WTC11 (cell line): ENCODE measurements around the gene CPT1B. TPM values are rescaled to one million over a fixed set of nuclear protein-coding genes. Genes with fewer than 3 reads are reported as not detected.

Experiments used
- ATAC-seq: fragments of 200-7000 bp; cut with Tn5 transposase; 2 replicates; pipeline ENCODE4 v1.10.0; 2021; ENCODE audit warnings: mild to moderate bottlenecking, moderate library complexity
- CTCF ChIA-PET: fragments of 300-600 bp; sonication (Branson Sonifier 250); formaldehyde crosslinking; loops from one replicate; lab custom pipeline; 2021; ENCODE audit warnings: antibody characterized with exemption; lab: Charles Lee
- POLR2A ChIA-PET: fragments of 350-600 bp; sonication (Branson Sonifier 250); formaldehyde crosslinking; loops from one replicate; lab custom pipeline; 2021; ENCODE audit warnings: antibody characterized with exemption; lab: Charles Lee
- DNase-seq: peaks from one replicate; pipeline ENCODE4 v3.0.0; 2021; ENCODE audit warnings: low spot score
- H3K27ac Mint-ChIP-seq: 2 replicates; pipeline ENCODE4 v1.8.0; 2021; ENCODE audit warnings: mixed read lengths
- H3K27me3 Mint-ChIP-seq: 2 replicates; pipeline ENCODE4 v1.8.0; 2021; ENCODE audit warnings: low read depth, mild to moderate bottlenecking, moderate library complexity, mixed read lengths
- H3K36me3 Mint-ChIP-seq: 2 replicates; pipeline ENCODE4 v1.8.0; 2021; ENCODE audit warnings: mixed read lengths
- H3K4me1 Mint-ChIP-seq: 2 replicates; pipeline ENCODE4 v1.8.0; 2022; ENCODE audit warnings: mixed read lengths
- H3K4me3 Mint-ChIP-seq: 2 replicates; pipeline ENCODE4 v1.8.0; 2021; ENCODE audit warnings: mild to moderate bottlenecking, moderate library complexity, mixed read lengths
- H3K9me3 Mint-ChIP-seq: 2 replicates; pipeline ENCODE4 v1.8.0; 2021; ENCODE audit warnings: mixed read lengths
- ATF6 ChIP-seq: sonication (generic); formaldehyde crosslinking; IDR thresholded peaks from 2 replicates; pipeline ENCODE4 v1.8.1; 2023; ENCODE audit warnings: mild to moderate bottlenecking, missing genetic modification reagents
- CREB1 ChIP-seq: sonication (generic); formaldehyde crosslinking; IDR thresholded peaks from 2 replicates; pipeline ENCODE4 v1.8.0; 2023; ENCODE audit warnings: mild to moderate bottlenecking, missing genetic modification reagents
- MLX ChIP-seq: sonication (generic); formaldehyde crosslinking; IDR thresholded peaks from 2 replicates; pipeline ENCODE4 v1.8.1; 2023; ENCODE audit warnings: mild to moderate bottlenecking, missing genetic modification reagents, moderate library complexity
- NFYB ChIP-seq: sonication (generic); formaldehyde crosslinking; conservative IDR thresholded peaks from 2 replicates; pipeline ENCODE4 v1.8.0; 2022; ENCODE audit warnings: low read depth, missing genetic modification reagents
- NR2C2 ChIP-seq: sonication (generic); formaldehyde crosslinking; IDR thresholded peaks from 2 replicates; pipeline ENCODE4 v1.8.0; 2022; ENCODE audit warnings: mild to moderate bottlenecking, missing genetic modification reagents
- OVOL2 ChIP-seq: fragments of 250-450 bp; sonication (Bioruptor Pico); IDR thresholded peaks from 2 replicates; pipeline ENCODE4 v1.9.0; 2021; ENCODE audit warnings: mild to moderate bottlenecking, borderline replicate concordance
- PRRX2 ChIP-seq: fragments of 250-450 bp; sonication (Bioruptor Pico); IDR thresholded peaks from 2 replicates; pipeline ENCODE4 v1.8.0; 2021; ENCODE audit warnings: mild to moderate bottlenecking
- TEAD1 ChIP-seq: sonication (generic); formaldehyde crosslinking; IDR thresholded peaks from 2 replicates; pipeline ENCODE4 v1.8.0; 2022; ENCODE audit warnings: mild to moderate bottlenecking, missing genetic modification reagents
- USF1 ChIP-seq: sonication (generic); formaldehyde crosslinking; IDR thresholded peaks from 2 replicates; pipeline ENCODE4 v1.8.0; 2022; ENCODE audit warnings: mild to moderate bottlenecking, missing genetic modification reagents
- ZNF263 ChIP-seq: sonication (generic); formaldehyde crosslinking; IDR thresholded peaks from 2 replicates; pipeline ENCODE4 v1.8.1; 2022; ENCODE audit warnings: low read depth, mild to moderate bottlenecking, moderate library complexity, missing genetic modification reagents
- ZNF512 ChIP-seq: sonication (generic); formaldehyde crosslinking; IDR thresholded peaks from 2 replicates; pipeline ENCODE4 v1.8.1; 2022; ENCODE audit warnings: missing genetic modification reagents, borderline replicate concordance
- total RNA-seq: library from RNA; stranded (reverse); gene quantifications from 3 replicates; pipeline ENCODE4 v1.2.3, GENCODE V29; 2021
- TF ChIP-seq, protein P1 (sequence below): fragments of 250-450 bp; sonication (Bioruptor Pico); conservative IDR thresholded peaks from 2 replicates; pipeline ENCODE4 v1.9.0; 2021; ENCODE audit warnings: mild to moderate bottlenecking
- TF ChIP-seq, protein P2 (sequence below): sonication (generic); formaldehyde crosslinking; IDR thresholded peaks from 2 replicates; pipeline ENCODE4 v1.8.0; 2022; ENCODE audit warnings: missing genetic modification reagents

The CPT1B gene
- total RNA-seq, 1 experiment from 2014 or later: 33.7 TPM

- Mint-ChIP-seq H3K27me3 (no peaks in the 10 kb centered on the region), H3K4me1 (no peaks in the 10 kb centered on the region), H3K4me3 (no peak overlapping the region), H3K36me3 (peaks cover 24% of the 10 kb centered on the region), H3K27ac (no peak overlapping the region), H3K9me3 (no peaks in the 10 kb centered on the region)
- no peak for DNase-seq
- no peak for ATAC-seq
- ChIA-PET CTCF (interaction anchor here (1.1 to 5.0 kb wide), 4 partner anchors 11 to 52 kb away, joined by 3 to 25 read pairs (median 6); partner anchors contain the start of genes SCO2 and SYCE3), POLR2A (no interaction called here)
- TF ChIP-seq TEAD1 (CRISPR knock-in tag): no peak
- TF ChIP-seq PRRX2 (CRISPR knock-in tag): no peak
- TF ChIP-seq ZNF512: no peak
- no peak for TF ChIP-seq USF1
- TF ChIP-seq, protein P1, sequence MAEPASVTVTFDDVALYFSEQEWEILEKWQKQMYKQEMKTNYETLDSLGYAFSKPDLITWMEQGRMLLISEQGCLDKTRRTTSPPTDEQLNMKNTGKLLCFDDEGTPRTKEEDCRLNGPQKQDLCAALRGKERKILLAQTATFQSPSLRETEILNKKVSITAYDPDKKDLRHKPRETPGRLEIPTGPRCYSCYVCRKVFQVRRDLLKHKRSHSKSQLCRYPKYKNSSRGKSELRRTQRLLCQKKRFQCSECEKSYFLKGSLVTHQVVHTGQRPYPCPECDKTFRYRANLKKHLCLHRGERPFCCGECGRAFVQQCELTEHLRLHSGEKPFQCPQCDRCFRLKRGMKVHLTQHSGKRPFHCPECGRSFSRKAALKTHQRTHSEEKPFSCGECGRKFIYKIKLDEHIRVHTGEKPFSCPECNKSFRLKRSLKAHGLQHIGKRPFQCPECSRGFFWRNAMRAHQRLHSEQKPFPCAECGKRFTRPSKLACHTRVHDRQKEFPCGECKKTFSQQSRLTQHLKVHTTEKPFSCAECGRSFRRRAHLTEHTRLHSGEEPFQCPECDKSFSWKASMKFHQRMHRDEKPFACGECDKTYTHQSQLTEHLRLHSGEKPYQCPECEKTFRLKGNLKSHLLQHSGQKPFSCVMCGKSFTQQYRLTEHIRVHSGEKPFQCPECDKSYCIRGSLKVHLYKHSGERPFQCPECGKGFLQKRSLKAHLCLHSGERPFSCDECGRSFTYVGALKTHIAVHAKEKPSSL (CRISPR knock-in tag): no peak
- TF ChIP-seq OVOL2 (CRISPR knock-in tag): no peak
These were observed 3.9 kb downstream of the CPT1B start for GRCh38 chr22:50574383-50574755.

DNA sequence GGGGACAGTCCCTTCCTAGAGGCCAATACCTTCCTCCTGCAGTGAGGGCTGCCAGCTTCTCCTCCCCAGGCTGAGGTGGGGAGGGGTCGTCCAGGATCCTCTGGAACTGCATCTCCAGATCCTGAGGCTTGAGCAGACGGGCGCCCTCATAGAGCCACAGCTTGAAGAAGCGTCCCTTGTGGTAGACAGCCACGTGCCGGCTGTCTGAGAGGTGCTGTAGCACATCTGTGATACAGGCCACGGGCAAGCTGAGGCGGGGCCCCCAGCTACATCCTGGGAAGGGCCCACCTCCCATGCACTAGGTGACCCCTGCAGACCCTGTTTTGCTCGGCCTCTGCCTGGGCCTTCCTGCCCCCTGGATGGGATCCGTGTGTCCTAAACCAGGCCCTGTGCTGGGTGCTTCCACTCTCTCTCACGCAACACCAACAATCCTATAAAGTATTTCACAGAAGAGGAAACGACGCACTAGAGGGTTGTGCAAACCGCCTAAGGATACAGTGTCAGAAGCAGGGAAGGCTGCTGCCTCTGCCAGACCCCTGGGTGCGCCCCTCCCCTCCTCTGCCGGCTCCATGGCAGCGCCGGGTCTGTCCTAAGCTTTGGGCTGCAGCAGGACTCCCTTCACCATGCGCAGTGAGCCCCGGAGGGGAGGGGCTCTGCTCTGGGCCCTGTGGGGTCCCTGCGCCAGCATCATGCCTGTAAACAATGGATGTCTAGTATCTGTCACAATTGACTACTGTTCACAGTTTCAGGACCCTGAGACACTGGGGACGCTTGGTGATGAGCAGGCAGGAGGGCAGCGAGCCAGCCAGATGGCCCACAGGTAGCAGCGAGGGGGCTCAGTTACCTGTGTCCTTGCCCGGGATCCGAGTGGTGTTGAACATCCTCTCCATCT, 4.5 kb downstream of the CPT1B start:
- Mint-ChIP-seq H3K4me3 (no peak overlapping the region), H3K27ac (no peak overlapping the region), H3K9me3 (no peaks in the 10 kb centered on the region), H3K27me3 (no peaks in the 10 kb centered on the region), H3K4me1 (no peaks in the 10 kb centered on the region), H3K36me3 (peaks cover 28% of the 10 kb centered on the region)
- TF ChIP-seq CREB1 (no peak), ATF6 (CRISPR knock-in tag) (no peak), NR2C2 (CRISPR knock-in tag) (no peak), NFYB (CRISPR knock-in tag) (no peak), ZNF263 (CRISPR knock-in tag) (no peak), MLX (CRISPR knock-in tag) (no peak)
- TF ChIP-seq, protein P2, sequence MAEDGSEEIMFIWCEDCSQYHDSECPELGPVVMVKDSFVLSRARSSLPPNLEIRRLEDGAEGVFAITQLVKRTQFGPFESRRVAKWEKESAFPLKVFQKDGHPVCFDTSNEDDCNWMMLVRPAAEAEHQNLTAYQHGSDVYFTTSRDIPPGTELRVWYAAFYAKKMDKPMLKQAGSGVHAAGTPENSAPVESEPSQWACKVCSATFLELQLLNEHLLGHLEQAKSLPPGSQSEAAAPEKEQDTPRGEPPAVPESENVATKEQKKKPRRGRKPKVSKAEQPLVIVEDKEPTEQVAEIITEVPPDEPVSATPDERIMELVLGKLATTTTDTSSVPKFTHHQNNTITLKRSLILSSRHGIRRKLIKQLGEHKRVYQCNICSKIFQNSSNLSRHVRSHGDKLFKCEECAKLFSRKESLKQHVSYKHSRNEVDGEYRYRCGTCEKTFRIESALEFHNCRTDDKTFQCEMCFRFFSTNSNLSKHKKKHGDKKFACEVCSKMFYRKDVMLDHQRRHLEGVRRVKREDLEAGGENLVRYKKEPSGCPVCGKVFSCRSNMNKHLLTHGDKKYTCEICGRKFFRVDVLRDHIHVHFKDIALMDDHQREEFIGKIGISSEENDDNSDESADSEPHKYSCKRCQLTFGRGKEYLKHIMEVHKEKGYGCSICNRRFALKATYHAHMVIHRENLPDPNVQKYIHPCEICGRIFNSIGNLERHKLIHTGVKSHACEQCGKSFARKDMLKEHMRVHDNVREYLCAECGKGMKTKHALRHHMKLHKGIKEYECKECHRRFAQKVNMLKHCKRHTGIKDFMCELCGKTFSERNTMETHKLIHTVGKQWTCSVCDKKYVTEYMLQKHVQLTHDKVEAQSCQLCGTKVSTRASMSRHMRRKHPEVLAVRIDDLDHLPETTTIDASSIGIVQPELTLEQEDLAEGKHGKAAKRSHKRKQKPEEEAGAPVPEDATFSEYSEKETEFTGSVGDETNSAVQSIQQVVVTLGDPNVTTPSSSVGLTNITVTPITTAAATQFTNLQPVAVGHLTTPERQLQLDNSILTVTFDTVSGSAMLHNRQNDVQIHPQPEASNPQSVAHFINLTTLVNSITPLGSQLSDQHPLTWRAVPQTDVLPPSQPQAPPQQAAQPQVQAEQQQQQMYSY (CRISPR knock-in tag): no peak
- ChIA-PET CTCF (interaction anchor here (1.2 to 1.8 kb wide), 3 partner anchors 11 to 48 kb away, joined by 6 to 10 read pairs (median 7); partner anchors contain the start of genes SCO2 and SYCE3), POLR2A (no interaction called here)
- no peak for DNase-seq
- no peak for ATAC-seq
